Gastroesophageal sphincter (tissue), 4 donors: Measurements from ENCODE around the gene MTCL1. TPM values are rescaled to one million over a fixed set of nuclear protein-coding genes. Genes with fewer than 3 reads are reported as not detected.
A peak's percentile ranks its signal among the peaks of the same experiment; 100 is the strongest.

Experiments
- ATAC-seq: fragments of 150-250 bp; one replicate; pipeline ENCODE4 v1.9.1; 2016; ENCODE audit warnings: mild to moderate bottlenecking, moderate library complexity
- H3K27ac ChIP-seq, 4 donors: fragments of 200-600 bp; sonication (generic) in 3 of 4; 1 replicate in 3 of 4; 2 replicates in 1 of 4; pipeline ENCODE4 v1.5.1; 2016 to 2019
- H3K27me3 ChIP-seq: fragments of 200-600 bp; sonication (generic); one replicate; pipeline ENCODE4 v1.5.1; 2019
- H3K36me3 ChIP-seq, 2 donors: fragments of 200-600 bp; sonication (generic); one replicate each; pipeline ENCODE4 v1.5.1; 2019; ENCODE audit warnings: control low read depth in 1 of 2
- H3K4me1 ChIP-seq, 3 donors: fragments of 200-600 bp; sonication (generic); 1 replicate in 2 of 3; 2 replicates in 1 of 3; pipeline ENCODE4 v1.5.1; 2016 to 2019; ENCODE audit warnings: control low read depth in 2 of 3
- H3K4me3 ChIP-seq, 2 donors: fragments of 200-600 bp; sonication (generic); one replicate each; pipeline ENCODE4 v1.5.1; 2019; ENCODE audit warnings: mild to moderate bottlenecking in 1 of 2, moderate library complexity in 1 of 2
- H3K9me3 ChIP-seq, 3 donors: fragments of 200-600 bp; sonication (generic); one replicate each; pipeline ENCODE4 v1.5.1; 2017 to 2019; ENCODE audit warnings: control low read depth in 2 of 3
- CTCF ChIP-seq, 4 experiments: fragments of 200-600 bp in 2 of 4; fragments of 450-650 bp in 2 of 4; sonication (generic) in 1 of 4; IDR thresholded peaks; one replicate each; pipeline ENCODE4 v1.5.1; 2017 to 2019; ENCODE audit warnings: antibody characterized with exemption in 4 of 4, mild to moderate bottlenecking in 2 of 4, moderate library complexity in 2 of 4
- EP300 ChIP-seq: sonication (generic); formaldehyde crosslinking; IDR thresholded peaks from one replicate; pipeline ENCODE4 v1.6.1; 2017; ENCODE audit warnings: antibody characterized with exemption, mild to moderate bottlenecking
- POLR2A ChIP-seq, 2 donors: fragments of 450-650 bp; IDR thresholded peaks; one replicate each; pipeline ENCODE4 v1.6.1; 2017; ENCODE audit warnings: antibody characterized with exemption in 2 of 2, mild to moderate bottlenecking in 2 of 2, moderate library complexity in 1 of 2
- POLR2AphosphoS5 ChIP-seq: sonication (generic); formaldehyde crosslinking; IDR thresholded peaks from one replicate; pipeline ENCODE4 v1.6.1; 2017; ENCODE audit warnings: antibody characterized with exemption
- WGBS, 2 donors: methylation state at CpG; one replicate each; pipeline ENCODE4 v1.1.5; 2018; ENCODE audit warnings: low coverage in 1 of 2; 5-methylcytosine and 5-hydroxymethylcytosine counted together
- total RNA-seq, 4 donors: library from RNA; depleted of rRNA; stranded (reverse); fragments of >200 nt; gene quantifications; one replicate each; pipeline ENCODE4 v1.1.0, GENCODE V29; 2016

The MTCL1 gene
- total RNA-seq, 4 donors from 2014 or later: 35.0 to 68.0 (median 51.4) TPM

GRCh38 chr18:8735274-8735673 lies 29.9 kb downstream of the MTCL1 start:
- no peak for TF ChIP-seq POLR2A (IDR thresholded peaks at IDR 0.05)
- no peak for TF ChIP-seq EP300
- no peak for TF ChIP-seq POLR2AphosphoS5
- TF ChIP-seq CTCF (IDR thresholded peaks at IDR 0.05): no peak
- H3K9me3 ChIP-seq: no peaks in the 10 kb centered on the region
- peaks cover 0 to 5% (median 5%) of the 10 kb centered on the region in 3 donors for H3K4me1 ChIP-seq
- H3K27me3 ChIP-seq: no peaks in the 10 kb centered on the region
- no peak for ATAC-seq
- H3K36me3 ChIP-seq: no peaks in the 10 kb centered on the region
- no peak overlapping the region for H3K27ac ChIP-seq
- WGBS, 2 donors: 69 to 94% methylated on average over 2 of the region's 2 CpGs
- no peak overlapping the region for H3K4me3 ChIP-seq

DNA sequence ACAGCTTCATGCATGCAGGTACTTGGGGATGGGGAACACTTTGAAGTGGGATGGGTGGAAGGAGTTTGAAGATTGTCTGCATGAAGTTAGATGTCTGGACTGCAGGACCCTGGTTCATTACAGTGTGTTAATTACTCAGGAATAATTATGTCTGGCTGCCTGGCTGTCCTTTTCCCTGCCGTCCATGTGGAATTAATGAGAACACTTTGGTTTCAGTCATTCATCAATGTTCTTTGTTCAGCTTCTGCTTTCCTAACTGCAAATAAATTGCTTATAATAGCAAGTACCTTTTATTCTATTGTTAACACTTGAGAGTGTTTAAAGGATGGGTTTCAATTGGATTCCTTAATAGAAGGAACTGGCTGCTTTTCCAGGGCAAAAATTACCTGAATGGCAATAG lies 35.8 kb downstream of the MTCL1 start:
- Histone ChIP-seq H3K27me3 (no peaks in the 10 kb centered on the region), H3K9me3 (no peaks in the 10 kb centered on the region), H3K4me1 (peaks cover 0 to 29% (median 6%) of the 10 kb centered on the region in 3 donors), H3K36me3 (no peaks in the 10 kb centered on the region), H3K27ac (peak overlapping the region in 1 of 4 donors; percentile 72), H3K4me3 (no peak overlapping the region)
- ATAC-seq: no peak
- TF ChIP-seq POLR2AphosphoS5: no peak
- no peak for TF ChIP-seq POLR2A (IDR thresholded peaks at IDR 0.05)
- TF ChIP-seq CTCF (IDR thresholded peaks at IDR 0.05): no peak
- WGBS, 2 donors: 57 to 69% methylated on average over 1 of the region's 1 CpG

- peak overlapping the region in 3 of 4 donors; percentile 3 to 72 (median 42) for H3K27ac ChIP-seq
- peaks cover 0 to 33% (median 6%) of the 10 kb centered on the region in 3 donors for H3K4me1 ChIP-seq
Observed at GRCh38 chr18:8741532-8741931, 36.2 kb downstream of the MTCL1 start.

GRCh38 chr18:8742387-8743361 lies 37.3 kb downstream of the MTCL1 start:
- no peaks in the 10 kb centered on the region for H3K36me3 ChIP-seq
- H3K4me3 ChIP-seq: no peak overlapping the region
- no peaks in the 10 kb centered on the region for H3K9me3 ChIP-seq
- ATAC-seq: no peak
- H3K4me1 ChIP-seq: peaks cover 0 to 44% (median 6%) of the 10 kb centered on the region in 3 donors
- 88 to 98% methylated on average over 6 of the region's 6 CpGs for WGBS, 2 donors
- TF ChIP-seq CTCF (IDR thresholded peaks at IDR 0.05): no peak
- no peak for TF ChIP-seq POLR2A (IDR thresholded peaks at IDR 0.05)
- TF ChIP-seq EP300: no peak
- no peak for TF ChIP-seq POLR2AphosphoS5
- no peaks in the 10 kb centered on the region for H3K27me3 ChIP-seq
- H3K27ac ChIP-seq: peak overlapping the region in 1 of 4 donors; percentile 72

More at GRCh38 chr18:8741532-8741931, 36.2 kb downstream of the MTCL1 start:
- 14 to 47% methylated on average over 1 to 5 of the region's 7 CpGs for WGBS, 2 donors
- Histone ChIP-seq H3K27me3 (no peaks in the 10 kb centered on the region), H3K4me3 (no peak overlapping the region), H3K36me3 (no peaks in the 10 kb centered on the region), H3K9me3 (no peaks in the 10 kb centered on the region)
- no peak for ATAC-seq
- TF ChIP-seq POLR2A (IDR thresholded peaks at IDR 0.05): no peak
- TF ChIP-seq POLR2AphosphoS5: peak; percentile 72

- Histone ChIP-seq H3K27ac (no peak overlapping the region), H3K27me3 (no peaks in the 10 kb centered on the region), H3K4me1 (peaks cover 0 to 49% (median 6%) of the 10 kb centered on the region in 3 donors), H3K36me3 (no peaks in the 10 kb centered on the region), H3K9me3 (no peaks in the 10 kb centered on the region), H3K4me3 (no peak overlapping the region)
- TF ChIP-seq EP300 (no peak), POLR2A (IDR thresholded peaks at IDR 0.05) (no peak), POLR2AphosphoS5 (no peak), CTCF (IDR thresholded peaks at IDR 0.05) (no peak)
- no peak for ATAC-seq
- 75 to 96% methylated on average over 3 to 7 of the region's 7 CpGs for WGBS, 2 donors
Observed at GRCh38 chr18:8744038-8744437, 38.7 kb downstream of the MTCL1 start.
